GM18909 (cell line): Measurements from ENCODE around the gene NOTCH2.
"Not testable (repeated sequence)": the region's sequence is repeated elsewhere in the genome, so short reads cannot be mapped to it uniquely, and the experiment has no call there.

Source experiments
- ATAC-seq: cut with Tn5 transposase; IDR thresholded peaks from one replicate; pipeline ENCODE4 v1.9.1; 2021; ENCODE audit warnings: mild to moderate bottlenecking; ENCODE audit not compliant: unreplicated experiment, poor library complexity

The NOTCH2 gene

DNA sequence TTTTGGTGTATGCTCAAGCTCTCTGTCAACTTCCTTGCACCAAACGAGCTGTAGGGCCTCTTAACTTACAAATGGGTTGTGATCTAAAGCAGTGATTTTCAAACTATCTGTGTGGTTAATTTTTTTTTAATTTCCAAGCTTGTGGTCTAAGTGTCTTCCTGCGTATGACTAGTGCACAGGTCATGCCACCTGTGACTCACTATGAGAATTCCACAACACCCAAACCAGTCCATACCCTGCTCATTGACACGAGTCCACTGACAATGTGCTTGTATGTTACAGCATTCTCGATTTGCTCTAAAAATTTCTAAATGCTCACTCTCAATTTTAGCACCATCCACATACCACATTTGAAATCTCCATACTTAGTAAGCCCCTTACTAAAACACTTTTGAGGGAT is 18.5 kb upstream of the NOTCH2 start:
- ATAC-seq: not testable (repeated sequence)

DNA sequence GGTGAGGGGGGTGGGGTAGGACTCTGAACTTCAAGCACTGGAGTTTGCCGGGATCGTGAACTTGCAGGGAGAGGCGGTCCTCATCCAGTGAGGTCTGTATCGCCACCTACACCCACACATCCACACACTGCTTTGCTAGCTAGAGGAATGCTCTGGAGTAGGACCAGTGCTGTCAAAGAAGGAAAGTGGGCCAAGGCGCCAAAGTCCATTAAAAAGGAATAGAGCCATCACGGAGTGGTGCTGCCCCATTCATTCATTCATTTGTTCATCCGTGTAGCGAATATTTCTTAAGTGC is 405 bp upstream of the NOTCH2 start:
- ATAC-seq: not testable (repeated sequence)

DNA sequence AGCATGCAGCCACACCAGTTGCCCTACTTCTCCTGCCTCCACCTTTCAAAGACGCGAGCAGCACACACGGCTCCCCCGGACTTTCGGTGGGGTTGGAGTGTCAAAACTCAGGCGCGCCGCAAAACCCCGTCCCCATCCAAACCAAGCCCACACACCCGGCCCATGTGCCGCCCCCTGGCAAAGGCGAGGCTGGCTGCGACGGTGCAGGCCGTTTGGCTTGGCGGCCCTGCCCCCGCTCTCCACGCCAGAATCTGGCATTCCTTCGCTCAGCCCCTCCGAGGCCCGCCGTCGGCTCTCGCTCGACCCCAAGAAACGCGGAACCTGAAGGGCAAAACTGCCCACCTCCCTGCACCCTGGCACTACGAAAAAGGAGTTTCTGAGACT is 787 bp downstream of the NOTCH2 start:
- ATAC-seq: not testable (repeated sequence)

DNA sequence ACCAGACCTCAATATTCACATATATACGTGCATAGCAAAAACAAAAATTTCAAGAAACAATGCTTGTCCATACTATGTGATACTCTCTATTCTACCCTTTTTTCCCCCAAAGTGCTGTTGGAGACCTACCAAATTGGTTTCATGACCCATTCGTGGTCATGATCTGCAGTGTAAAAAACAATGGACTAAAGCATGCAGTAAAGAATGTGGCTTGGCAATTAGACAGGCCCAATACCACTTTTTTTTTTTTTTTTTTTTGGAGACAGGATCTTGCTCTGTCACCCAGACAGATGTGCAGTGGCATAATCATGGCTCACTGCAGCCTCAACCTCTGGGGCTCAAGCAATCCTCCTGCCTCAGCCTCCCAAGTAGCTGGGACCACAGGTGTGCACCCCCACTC is 21.3 kb downstream of the NOTCH2 start:
- ATAC-seq: not testable (repeated sequence)

DNA sequence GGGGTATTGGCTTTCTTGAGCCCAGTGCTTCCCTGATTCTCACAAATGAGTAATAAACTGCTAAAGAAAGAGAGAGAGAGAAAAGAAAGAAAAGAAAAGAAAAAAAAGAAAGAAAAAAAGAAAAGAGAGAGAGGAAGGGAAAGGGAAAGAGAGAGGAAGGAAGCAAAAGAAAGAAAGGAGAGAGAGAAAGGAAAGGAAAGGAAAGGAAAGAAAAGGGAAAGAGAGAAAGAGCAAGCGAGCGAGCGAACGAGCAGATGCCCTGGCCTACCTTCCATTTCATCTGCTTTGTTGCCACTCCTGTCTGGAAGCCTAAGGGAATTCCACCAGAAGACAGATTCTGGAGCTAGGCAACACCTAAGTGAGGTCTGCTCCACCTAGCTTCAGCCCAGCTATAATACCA is 27.7 kb downstream of the NOTCH2 start:
- not testable (repeated sequence) for ATAC-seq

DNA sequence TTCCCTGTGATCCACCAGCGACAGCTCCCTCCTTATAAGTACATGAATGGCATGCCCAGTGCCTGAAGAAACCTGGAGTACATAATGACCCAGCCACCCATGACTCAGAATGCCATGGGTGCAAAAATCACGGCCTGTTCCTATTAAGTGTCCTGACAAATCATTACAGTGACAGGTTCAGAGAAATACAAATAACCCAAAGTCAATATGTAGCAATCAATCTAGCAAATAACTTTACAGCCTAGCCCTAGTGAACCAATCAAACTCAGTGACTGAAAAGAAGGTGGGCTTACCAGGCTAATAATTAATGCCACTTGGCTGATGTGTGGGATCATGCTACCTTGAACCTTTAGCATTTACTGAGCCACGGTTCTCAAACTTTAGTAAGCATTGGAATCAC is 37.2 kb downstream of the NOTCH2 start:
- ATAC-seq: not testable (repeated sequence)

DNA sequence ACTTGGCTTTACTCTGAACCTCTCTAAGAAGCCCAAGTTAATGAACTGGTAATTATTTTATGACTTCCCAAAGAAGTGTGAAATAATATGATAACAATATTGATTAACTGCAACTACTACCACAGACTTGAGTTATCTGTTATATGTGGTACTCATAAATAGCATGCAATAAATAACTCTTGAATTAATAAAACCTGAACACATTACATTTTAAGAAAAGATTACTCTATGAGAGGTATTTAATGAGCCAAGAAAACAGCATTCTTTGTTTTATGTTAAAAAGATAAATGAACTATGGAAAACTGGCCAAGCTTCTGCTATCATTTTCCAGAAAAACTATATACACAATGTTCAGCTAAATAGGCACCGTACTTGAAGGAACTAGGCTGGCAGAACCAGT is 45.7 kb downstream of the NOTCH2 start:
- not testable (repeated sequence) for ATAC-seq

DNA sequence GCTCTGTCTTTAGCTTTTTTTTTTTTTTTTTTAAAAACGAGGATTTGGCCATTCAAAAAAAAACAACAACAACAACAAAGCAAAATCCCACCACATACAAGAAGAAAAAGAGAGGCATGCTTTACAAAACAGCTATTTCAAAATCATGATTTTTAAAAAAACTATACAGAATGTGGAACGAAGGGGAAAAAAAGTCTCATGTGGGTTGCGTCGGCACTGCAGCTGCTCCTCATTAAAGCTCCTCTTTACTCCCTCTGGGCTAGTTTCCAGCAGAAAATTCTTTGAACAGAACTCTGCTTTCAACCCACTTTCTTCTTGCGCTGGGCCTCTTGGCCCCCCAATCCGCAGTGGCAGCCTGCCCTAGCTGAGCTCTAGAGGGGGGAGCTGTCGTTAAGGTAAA is 54.5 kb downstream of the NOTCH2 start:
- not testable (repeated sequence) for ATAC-seq

DNA sequence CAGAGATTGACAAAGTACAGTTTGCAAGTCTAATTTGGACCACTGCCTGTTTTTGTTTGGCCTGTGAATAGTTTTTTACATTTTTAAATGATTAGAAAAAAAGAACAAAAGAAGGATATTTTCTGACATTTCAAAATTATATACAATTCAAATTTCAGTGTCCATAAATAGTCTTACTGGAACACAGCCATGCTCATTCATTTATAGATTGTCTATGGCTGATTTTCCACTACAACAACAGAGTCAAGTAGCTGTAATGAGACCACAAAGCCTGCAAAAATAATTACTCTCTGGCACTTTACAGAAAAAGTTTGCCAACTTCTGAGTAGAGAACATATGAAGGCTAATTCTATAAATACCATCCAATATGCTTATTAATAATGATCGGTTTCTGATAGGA is 61.1 kb downstream of the NOTCH2 start:
- ATAC-seq: not testable (repeated sequence)

DNA sequence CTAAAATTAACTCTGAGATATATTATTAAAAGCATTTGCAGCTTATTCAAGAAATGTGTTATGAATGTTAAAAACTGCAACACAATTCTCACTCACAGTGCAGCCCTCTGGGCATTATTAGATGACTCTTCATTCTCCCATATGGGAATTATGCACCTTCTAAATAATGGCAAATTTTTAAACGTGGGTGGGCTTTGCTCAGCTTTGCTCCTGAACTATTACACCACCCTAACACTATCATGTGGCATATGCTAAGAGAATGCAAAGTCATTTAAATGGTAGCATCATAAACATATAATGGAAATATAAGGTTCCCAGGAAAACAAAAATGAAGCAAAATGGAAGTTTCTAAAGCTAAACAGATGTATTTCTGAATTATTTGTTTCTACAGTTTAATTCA is 61.6 kb downstream of the NOTCH2 start:
- ATAC-seq: not testable (repeated sequence)

DNA sequence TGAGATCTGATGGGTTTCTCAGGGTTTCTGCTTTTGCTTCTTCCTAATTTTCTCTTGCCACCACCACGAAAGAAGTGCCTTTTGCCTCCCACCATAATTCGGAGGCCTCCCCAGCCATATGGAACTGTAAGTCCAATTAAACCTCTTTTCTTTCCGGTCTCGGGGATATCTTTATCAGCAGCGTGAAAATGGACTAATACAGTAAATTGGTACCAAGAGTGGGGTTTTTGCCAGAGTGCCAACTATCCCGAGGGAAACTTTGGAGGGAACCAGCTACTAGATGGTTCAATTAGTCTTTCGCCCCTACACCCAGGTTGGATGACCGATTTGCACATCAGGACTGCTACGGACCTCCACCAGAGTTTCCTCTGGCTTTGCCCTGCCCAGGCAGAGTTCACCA is 68.4 kb downstream of the NOTCH2 start:
- ATAC-seq: not testable (repeated sequence)

DNA sequence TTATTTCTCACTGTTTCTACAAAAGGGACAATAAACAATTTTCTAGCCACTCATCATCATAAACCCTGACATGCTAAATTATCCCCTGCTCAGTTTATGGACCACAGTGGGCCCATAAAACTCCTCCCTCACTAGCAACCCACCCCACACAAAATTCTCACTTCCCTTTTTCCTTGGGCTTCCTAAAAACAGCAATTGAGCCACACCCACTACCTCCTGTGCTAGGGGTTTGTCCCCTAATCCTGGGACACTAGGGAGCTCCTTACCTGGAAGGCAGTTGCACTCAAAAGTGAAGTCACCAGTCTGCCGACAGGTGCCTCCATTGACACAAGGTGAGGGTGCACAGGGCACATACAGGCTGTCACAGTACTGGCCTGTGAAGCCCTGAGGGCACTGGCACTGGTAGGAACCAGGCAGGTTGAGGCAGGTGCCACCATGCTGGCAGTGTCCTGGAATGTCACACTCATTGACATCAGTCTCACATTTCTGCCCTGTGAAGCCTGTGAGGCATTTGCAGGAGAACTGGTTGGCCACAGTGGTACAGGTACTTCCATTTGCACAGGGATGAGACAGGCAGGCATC is 72.6 kb downstream of the NOTCH2 start:
- not testable (repeated sequence) for ATAC-seq

DNA sequence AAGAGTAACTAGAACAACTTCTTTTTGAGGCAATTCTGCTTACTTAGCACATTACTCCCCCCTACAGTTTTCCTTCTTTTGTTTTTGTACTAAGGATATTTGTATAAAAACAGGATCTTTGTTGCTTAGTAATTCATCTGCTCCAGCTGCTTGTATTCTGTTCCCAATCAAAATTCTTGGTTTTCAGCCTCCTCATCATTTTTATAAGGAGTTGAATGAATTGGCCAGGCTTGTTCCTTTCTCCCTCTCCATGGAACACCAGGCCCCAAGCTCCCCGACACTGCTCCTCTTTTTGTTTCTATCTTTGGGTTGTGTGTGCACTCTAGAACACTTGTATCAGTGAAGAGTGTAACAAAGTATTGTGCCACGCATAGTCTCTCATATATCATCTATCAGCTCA is 73.5 kb downstream of the NOTCH2 start:
- not testable (repeated sequence) for ATAC-seq

DNA sequence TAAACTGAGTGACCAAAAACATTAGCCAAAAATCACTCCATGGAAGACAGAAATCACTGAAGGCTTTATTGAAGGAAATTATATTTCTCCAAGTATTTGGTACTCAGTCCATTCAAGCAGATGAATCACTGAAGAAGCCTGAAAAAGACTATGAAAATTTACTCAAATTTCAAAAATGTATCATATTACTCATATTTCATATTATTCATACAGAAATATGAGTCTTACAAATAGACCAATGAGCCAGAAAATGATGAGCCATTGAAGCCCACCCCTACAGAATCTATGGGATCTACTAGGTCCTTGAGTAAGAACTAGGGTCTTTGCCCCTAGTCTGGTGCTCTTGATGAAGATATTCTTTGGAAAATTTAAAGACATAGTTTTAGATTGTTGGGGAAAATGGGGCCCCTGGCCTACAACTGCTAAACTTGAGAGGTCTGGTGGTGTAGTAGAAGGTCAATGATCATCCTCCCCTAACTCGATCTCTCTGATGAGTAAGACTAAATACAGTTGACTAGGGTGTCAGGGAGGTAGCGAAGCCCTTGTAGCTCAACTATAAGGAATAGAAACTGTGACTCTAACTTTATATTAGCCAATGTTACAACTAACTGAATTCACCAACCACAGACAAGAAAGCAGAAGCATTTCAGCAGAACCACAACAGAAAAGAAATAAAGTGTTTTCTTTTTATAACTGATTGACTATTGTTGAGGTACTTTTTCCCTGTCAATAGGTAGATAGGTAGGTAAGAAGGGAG is 81.0 kb downstream of the NOTCH2 start:
- peak; percentile 47 for ATAC-seq

DNA sequence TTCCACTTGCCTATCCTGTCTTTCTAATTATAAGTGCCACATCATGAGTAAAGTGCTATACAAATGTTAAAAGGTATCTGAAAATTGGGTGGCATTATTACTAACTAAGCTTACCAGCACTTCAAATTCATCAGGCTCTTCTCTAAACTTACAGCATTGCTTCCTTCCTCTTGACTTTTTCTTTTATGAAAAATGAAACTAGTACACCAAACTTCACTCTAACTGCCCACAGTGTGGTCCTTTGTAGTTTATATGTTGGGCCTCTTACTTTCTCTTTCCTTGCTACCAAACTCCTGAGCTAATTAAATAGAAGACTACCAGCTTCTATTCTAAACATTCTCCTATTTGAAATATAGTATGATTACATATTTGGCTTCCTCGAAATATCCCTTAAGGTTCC is 81.8 kb downstream of the NOTCH2 start:
- peak; percentile 53 for ATAC-seq

DNA sequence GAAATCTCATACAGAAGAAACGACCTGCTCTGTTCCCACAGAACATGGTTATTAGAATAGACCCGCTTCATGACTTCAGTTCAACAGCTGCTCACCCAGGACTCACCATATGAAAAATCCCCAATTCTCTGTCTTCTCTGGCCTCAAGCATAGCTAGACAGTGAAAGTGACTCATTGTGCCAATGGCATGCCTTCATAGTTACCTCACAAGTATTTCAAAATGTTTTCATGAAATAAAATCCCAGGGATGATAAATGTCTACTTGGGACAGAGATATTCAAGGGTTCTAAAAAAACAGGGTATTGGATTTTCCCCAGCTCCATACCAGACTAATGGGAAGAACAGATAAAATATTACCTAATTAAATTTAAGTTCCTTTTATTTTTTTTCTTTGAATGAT is 82.3 kb downstream of the NOTCH2 start:
- no peak for ATAC-seq

DNA sequence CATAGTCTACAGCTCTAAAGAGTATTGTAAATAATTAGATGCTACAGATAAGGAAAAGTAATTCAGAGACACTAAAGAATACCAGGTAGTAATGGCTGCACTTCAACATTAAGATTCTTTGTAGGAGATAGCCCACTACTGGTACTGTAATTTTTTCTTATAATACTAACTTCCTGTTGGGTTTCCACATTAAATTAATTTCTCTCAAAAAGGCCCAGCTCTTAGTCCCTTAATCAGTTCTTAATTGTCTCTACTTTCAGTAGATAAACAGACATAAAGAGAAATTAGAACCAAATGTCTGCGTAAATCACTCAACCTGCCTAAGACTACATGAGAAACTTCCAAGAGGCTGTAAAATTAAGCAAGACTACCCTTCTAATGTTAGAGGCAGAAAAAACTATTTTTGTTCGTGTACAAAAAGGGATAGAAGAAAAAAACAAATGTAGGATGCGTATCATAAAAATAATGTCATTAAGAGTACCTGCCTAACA is 83.4 kb downstream of the NOTCH2 start:
- no peak for ATAC-seq

DNA sequence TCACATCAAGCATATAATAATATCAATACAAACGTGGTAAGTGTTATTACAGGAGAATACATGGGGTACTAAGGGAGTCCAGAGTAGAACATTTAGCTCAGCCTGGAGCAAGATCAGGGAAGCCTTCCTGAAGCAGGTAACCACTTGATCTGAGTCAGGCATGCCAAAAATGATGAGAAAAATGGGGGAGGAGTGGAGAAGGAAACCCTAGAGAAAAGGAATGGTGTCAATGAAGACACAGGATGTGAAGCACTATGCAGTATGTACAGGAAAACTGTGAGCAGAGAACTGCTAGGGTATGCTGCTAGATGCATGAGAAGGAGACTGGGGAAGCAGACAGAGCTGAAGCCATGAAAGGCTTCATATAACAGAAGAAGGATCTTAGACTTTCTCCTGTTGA is 84.7 kb downstream of the NOTCH2 start:
- no peak for ATAC-seq

DNA sequence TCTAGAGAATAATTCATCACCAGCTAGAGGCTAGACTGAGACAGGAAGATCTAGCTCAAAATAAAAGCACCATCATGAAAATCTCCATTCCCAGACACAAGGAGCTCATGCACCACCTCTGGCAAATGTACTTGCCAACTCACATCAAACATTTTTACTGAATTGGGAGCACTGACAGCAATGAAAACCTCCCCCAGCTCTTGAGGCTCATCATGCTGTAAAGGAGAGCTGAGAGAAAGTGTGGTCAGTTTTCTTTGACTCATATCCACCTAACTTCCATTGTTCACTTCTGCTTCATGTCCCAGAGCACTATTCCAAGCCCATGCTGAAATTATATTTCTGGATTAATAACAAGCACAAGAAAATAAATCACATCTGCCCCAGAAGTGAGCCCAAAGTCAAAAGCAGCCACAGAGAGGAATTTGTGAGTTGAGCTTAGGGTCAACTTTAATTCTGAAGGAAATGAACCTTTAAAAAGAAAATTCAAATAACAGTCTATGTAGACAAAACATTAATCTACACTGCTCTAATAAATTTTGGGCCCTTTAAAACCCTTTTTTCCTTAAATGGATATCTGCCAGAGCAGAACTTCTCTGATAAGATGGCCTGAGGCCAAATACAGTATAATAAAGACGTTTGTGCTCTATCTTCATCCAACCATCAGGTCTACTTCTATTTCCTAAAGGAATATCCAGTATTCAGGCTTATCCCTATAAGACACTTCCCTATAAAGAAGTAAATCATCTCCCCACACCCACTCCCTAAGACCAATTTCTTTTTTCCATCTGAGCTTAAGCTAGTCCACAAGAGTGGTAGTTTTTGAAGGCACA is 87.3 kb downstream of the NOTCH2 start:
- no peak for ATAC-seq

DNA sequence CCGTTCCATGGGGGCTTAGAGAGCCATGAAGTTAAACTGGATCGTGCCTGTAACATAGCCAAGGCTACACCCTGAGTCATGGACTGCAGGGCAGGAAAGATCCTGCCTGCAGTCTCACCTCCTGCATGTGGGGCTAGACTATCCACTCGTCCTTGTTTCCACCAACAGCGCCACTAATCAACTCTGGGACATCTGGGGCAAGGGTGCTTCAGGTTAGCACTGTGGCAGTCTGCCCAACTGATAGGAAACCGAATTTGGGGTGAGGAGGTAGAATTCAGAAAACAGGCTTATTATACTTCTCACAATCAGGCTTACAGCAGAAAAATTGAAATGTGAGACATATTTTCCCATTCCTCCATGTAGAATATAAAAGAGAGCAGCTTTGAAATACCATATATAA is 88.0 kb downstream of the NOTCH2 start:
- ATAC-seq: no peak

DNA sequence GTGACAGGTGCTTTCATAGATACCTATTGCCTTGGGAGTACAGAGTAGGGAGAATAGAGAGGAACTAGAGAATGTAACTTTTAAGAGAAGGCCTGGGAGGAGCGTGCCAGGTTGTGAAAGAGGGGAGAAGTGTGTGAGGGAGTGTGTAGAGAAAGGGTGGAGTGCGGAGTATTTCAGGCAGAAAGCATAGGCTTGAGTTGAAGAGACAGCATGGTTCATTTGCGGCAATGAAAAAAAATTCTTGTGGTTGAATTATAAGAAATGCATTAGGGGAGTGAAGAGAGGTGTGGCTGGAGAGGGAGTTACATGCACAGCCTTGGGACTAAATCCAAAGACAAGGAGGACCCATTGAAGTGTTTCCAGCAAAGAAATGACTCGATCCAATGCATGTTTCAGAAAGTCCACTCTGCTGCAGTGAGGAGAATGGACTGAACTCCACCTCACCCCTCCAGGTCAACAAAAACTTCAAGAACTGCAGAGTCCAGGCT is 91.4 kb downstream of the NOTCH2 start:
- no peak for ATAC-seq
